A549 (cell line): ENCODE measurements around the gene GPS2. TPM values are rescaled to one million over a fixed set of nuclear protein-coding genes. Genes with fewer than 3 reads are reported as not detected.
A peak's percentile ranks its signal among the peaks of the same experiment; 100 is the strongest.

ENCODE experiments used
- ATAC-seq, 2 experiments: fragments of 200-7000 bp in 1 of 2; fragments of >200 bp in 1 of 2; cut with Nextera tagmentation in 1 of 2; cut with Tn5 transposase in 1 of 2; 3 replicates each; pipeline versions ENCODE4 v1.8.0 to v1.9.1; 2018 to 2020; ENCODE audit warnings: mild to moderate bottlenecking in 1 of 2, moderate library complexity in 1 of 2
- CTCF ChIA-PET: fragments of 300-600 bp; sonication (Branson Sonifier 250); formaldehyde crosslinking; extraction: SDS; loops from one replicate; lab custom pipeline; 2021; ENCODE audit warnings: antibody characterized with exemption, inconsistent platforms; lab: Yijun Ruan, JAX
- POLR2A ChIA-PET: fragments of 350-600 bp; formaldehyde crosslinking; extraction: SDS; loops from one replicate; lab custom pipeline; 2021; ENCODE audit warnings: antibody characterized with exemption, inconsistent platforms; lab: Yijun Ruan, JAX
- DNase-seq, 2 experiments: peaks; one replicate each; pipeline versions ENCODE4 v3.0.0 to v3.0.0-alpha.2; 2011 to 2016; ENCODE audit warnings: low read depth in 1 of 2, low spot score in 1 of 2
- FAIRE-seq: peaks from 2 replicates; lab custom pipeline; 2011; peaks lifted over from hg19 to GRCh38; lab: Jason Lieb, UNC
- H3K27ac ChIP-seq, 2 experiments: fragments of >200 bp; sonication (Bioruptor Twin); formaldehyde crosslinking; 3 replicates each; pipeline ENCODE4 v1.5.1; 2016 to 2017
- H3K4me1 ChIP-seq: fragments of >200 bp; sonication (Bioruptor Twin); formaldehyde crosslinking; 3 replicates; pipeline ENCODE4 v1.6.1; 2016
- H3K4me2 ChIP-seq: fragments of >200 bp; sonication (Bioruptor Twin); formaldehyde crosslinking; 3 replicates; pipeline ENCODE4 v1.6.1; 2016
- H3K4me3 ChIP-seq: fragments of >200 bp; sonication (Bioruptor Twin); formaldehyde crosslinking; 3 replicates; pipeline ENCODE4 v1.5.1; 2016
- H3K9me3 ChIP-seq: fragments of >200 bp; sonication (Bioruptor Twin); formaldehyde crosslinking; 3 replicates; pipeline ENCODE4 v1.6.1; 2016
- EHF ChIP-seq: fragments of 250-450 bp; sonication (Bioruptor Pico); IDR thresholded peaks from 2 replicates; pipeline ENCODE4 v1.5.0; 2020; ENCODE audit warnings: mild to moderate bottlenecking
- FOSL2 ChIP-seq, 2 experiments: fragments of 450-650 bp in 1 of 2; fragments of >200 bp in 1 of 2; sonication (Bioruptor Twin) in 1 of 2; formaldehyde crosslinking; IDR thresholded peaks; 2 replicates each; pipeline versions ENCODE4 v1.5.0 to v1.6.1; 2016 to 2020; ENCODE audit warnings: mild to moderate bottlenecking in 1 of 2, moderate library complexity in 1 of 2
- GATA3 ChIP-seq: IDR thresholded peaks from 2 replicates; pipeline ENCODE4 v1.6.1; 2012; ENCODE audit warnings: borderline replicate concordance
- HOXA7 ChIP-seq: fragments of 250-450 bp; sonication (Bioruptor Pico); IDR thresholded peaks from 2 replicates; pipeline ENCODE4 v1.5.0; 2020; ENCODE audit warnings: mild to moderate bottlenecking, moderate library complexity
- HOXB13 ChIP-seq: fragments of 250-450 bp; sonication (Bioruptor Pico); IDR thresholded peaks from 2 replicates; pipeline ENCODE4 v1.5.0; 2020; ENCODE audit warnings: low read depth, mild to moderate bottlenecking, moderate library complexity
- HOXB5 ChIP-seq: fragments of 250-450 bp; sonication (Bioruptor Pico); IDR thresholded peaks from 2 replicates; pipeline ENCODE4 v1.5.0; 2020; ENCODE audit warnings: mild to moderate bottlenecking, moderate library complexity
- NFE2L2 ChIP-seq: fragments of 150-350 bp; conservative IDR thresholded peaks from 2 replicates; pipeline ENCODE4 v1.6.1; 2014; ENCODE audit warnings: low read length
- POLR2A ChIP-seq: IDR thresholded peaks from 2 replicates; pipeline ENCODE4 v1.6.1; 2012; ENCODE audit warnings: mild to moderate bottlenecking, low read length
- RFX5 ChIP-seq: fragments of 450-650 bp; IDR thresholded peaks from 2 replicates; pipeline ENCODE4 v1.7.1; 2014; ENCODE audit warnings: antibody characterized with exemption, mild to moderate bottlenecking, moderate library complexity
- SMC3 ChIP-seq: fragments of >200 bp; sonication (Bioruptor Twin); formaldehyde crosslinking; IDR thresholded peaks from 3 replicates; pipeline ENCODE4 v1.6.1; 2018; ENCODE audit warnings: inconsistent platforms
- TFCP2L1 ChIP-seq: fragments of 250-450 bp; sonication (Bioruptor Pico); IDR thresholded peaks from 2 replicates; pipeline ENCODE4 v1.5.0; 2021; ENCODE audit warnings: mild to moderate bottlenecking
- TP53 ChIP-seq: fragments of 250-450 bp; sonication (Bioruptor Pico); IDR thresholded peaks from 2 replicates; pipeline ENCODE4 v1.5.0; 2021; ENCODE audit warnings: mild to moderate bottlenecking, moderate library complexity
- ZC3H11A ChIP-seq: fragments of 450-650 bp; IDR thresholded peaks from 2 replicates; pipeline ENCODE4 v1.6.1; 2014; ENCODE audit warnings: antibody characterized with exemption, mild to moderate bottlenecking
- ZFP36 ChIP-seq: fragments of 450-650 bp; IDR thresholded peaks from 2 replicates; pipeline ENCODE4 v1.6.1; 2014; ENCODE audit warnings: borderline replicate concordance; ENCODE audit not compliant: partially characterized antibody
- WGBS: methylation state at CpG from one replicate; pipeline ENCODE4 v1.1.6; 2017; ENCODE audit errors: missing lambda C conversion rate; 5-methylcytosine and 5-hydroxymethylcytosine counted together
- polyA plus RNA-seq, 4 experiments: library from polyadenylated mRNA; depleted of rRNA in 3 of 4; stranded (reverse); fragments of >200 nt; fragmentation: RNase III in 1 of 4; extraction: RNeasy Plus Mini Kit Qiagen cat#74134 plus additional on column Dnase treatment in 1 of 4; gene quantifications; 2 replicates in 3 of 4; 3 replicates in 1 of 4; pipeline ENCODE4 v1.2.3, GENCODE V29; 2011 to 2017
- small RNA-seq, 6 experiments: library from RNA; depleted of rRNA; stranded (forward); fragments of <200 nt; gene quantifications; one replicate each; pipeline ENCODE3, GENCODE V24; 2012
- TF ChIP-seq, protein P1 (sequence below): fragments of >200 bp; sonication (Bioruptor Twin); formaldehyde crosslinking; IDR thresholded peaks from 2 replicates; pipeline ENCODE4 v1.6.1; 2016

The GPS2 gene
- polyA plus RNA-seq, 2 of the 4 experiments (the other 2 are of a cell fraction): 61.7 to 158 TPM

DNA sequence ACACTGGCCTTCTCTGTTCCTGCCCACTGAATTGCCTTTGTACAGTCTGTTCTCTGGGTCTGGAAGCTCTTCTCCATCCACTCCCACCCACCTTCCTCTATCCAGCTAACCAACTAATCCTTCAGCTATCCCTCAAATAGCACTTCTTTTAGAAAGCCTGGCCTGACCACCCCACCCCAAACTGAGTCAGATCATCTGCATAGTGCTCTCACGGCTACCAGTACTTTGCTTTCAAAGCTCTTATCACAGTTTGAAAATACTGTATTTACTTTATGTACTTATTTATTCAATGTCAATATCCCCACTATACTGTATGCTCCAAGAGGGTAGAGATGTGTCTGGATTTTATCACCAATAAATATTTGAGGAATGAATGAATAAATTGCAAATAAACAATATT is 48.4 kb downstream of the GPS2 start:
- H3K9me3 ChIP-seq: no peaks in the 10 kb centered on the region
- WGBS: 0% methylated on average over 1 of the region's 1 CpG
- H3K4me3 ChIP-seq: no peak overlapping the region
- no peak for TF ChIP-seq EHF (CRISPR knock-in tag)
- no peak for TF ChIP-seq FOSL2 (IDR thresholded peaks at IDR 0.05)
- peak; percentile 31; the same call in 1 of the 2 replicates for TF ChIP-seq FOSL2 (CRISPR knock-in tag; IDR thresholded peaks at IDR 0.05)
- peak; percentile 65; the same call in 1 of the 2 replicates for TF ChIP-seq GATA3
- TF ChIP-seq ZFP36: peak; percentile 25
- no peak for FAIRE-seq
- H3K4me1 ChIP-seq: peaks cover 46% of the 10 kb centered on the region
- DNase-seq: peak in 1 of 2 experiments; percentile 71
- peak overlapping the region; percentile 36; the same call in 2 of the 3 replicates for H3K4me2 ChIP-seq
- ATAC-seq: peak; percentile 40 to 62; a peak in 3 of 6 replicates
- CTCF ChIA-PET: interaction anchor here (0.7 to 4.6 kb wide), 9 partner anchors 10 to 376 kb away, joined by 3 to 52 read pairs (median 6); partner anchors contain the start of gene SLC2A4
- peak overlapping the region; percentile 43 to 83; a peak in 2 of 6 replicates for H3K27ac ChIP-seq
- POLR2A ChIA-PET: no interaction called here

DNA sequence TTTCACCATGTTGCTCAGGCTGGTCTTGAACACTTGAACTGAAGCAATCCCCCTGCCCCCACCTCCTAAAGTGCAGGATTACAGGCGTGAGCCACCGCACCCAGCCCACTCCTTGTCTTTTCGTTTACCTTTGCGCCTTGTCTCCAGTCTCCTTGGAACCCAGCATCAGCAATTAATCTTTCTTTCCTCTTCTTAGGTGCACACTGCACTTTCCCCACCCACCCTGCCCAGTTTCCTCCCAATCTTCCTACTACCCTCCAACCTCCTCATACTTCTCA is 51.4 kb downstream of the GPS2 start:
- CTCF ChIA-PET: interaction anchor here (1.1 to 4.6 kb wide), 6 partner anchors 9 to 218 kb away, joined by 3 to 52 read pairs (median 6); partner anchors contain the start of gene SLC2A4
- Histone ChIP-seq H3K4me1 (peaks cover 61% of the 10 kb centered on the region), H3K4me2 (peak overlapping the region; percentile 79), H3K9me3 (no peaks in the 10 kb centered on the region), H3K4me3 (no peak overlapping the region), H3K27ac (peak overlapping the region; percentile 73 to 83)
- ATAC-seq: peak in 1 of 2 experiments; percentile 7; a peak in 2 of 6 replicates
- TF ChIP-seq HOXA7 (CRISPR knock-in tag) (no peak), RFX5 (no peak), HOXB13 (CRISPR knock-in tag) (no peak), TP53 (CRISPR knock-in tag) (no peak), TFCP2L1 (CRISPR knock-in tag) (no peak), SMC3 (no peak), POLR2A (no peak), ZC3H11A (no peak), EHF (CRISPR knock-in tag) (no peak), HOXB5 (CRISPR knock-in tag) (no peak)
- TF ChIP-seq, protein P1, sequence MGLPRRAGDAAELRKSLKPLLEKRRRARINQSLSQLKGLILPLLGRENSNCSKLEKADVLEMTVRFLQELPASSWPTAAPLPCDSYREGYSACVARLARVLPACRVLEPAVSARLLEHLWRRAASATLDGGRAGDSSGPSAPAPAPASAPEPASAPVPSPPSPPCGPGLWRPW: no peak
- DNase-seq: no peak
- WGBS: 74% methylated on average over 4 of the region's 4 CpGs
- POLR2A ChIA-PET: interaction anchor here (0.8 kb wide), 1 partner anchor 44 kb away, joined by 4 read pairs; the partner anchor contains the start of gene DLG4
- FAIRE-seq: no peak

DNA sequence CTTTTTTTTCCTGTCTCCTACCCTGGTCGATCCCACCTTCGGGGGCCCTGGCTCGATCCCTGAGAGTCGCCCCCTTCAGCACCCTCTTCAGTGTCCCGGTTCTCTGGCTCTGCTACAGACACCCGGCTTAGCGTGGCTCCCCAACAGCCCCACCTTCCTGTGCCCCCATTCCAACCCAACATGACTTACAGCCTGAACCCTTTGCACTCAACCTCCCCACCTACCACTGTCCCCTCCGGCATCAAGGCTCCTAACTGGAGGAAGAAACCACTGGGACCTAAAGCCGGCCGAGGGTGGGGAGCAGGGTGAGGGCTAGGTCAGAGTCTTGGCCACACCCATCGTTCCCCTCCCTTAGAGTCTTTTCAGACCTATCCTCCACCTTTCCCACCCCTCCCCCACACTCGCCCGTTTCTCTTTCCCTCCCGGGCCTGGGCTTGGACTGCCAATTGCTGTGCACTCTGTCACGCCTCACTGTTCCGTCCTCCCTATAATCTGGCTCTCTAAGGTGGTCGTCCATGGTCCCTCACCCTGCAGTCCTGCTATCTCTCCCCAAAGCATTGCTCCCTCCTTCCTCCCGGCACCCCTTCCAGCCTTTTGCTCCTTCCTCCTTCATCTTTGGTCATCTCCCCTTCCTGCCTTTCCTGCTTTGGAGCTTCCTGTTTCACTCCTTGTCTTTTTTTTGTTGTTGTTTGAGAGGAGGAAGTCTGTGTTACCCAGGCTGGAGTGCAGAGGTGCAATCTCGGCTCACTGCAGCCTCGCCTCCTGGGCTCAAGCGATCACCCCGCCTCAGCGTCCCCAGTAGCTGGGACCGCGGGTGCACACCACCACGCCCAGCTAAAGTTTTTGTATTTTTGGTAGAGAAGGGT is 52.0 kb downstream of the GPS2 start:
- CTCF ChIA-PET: interaction anchor here (1.1 to 4.3 kb wide), 5 partner anchors 9 to 217 kb away, joined by 3 to 52 read pairs (median 4); partner anchors contain the start of gene SLC2A4
- H3K9me3 ChIP-seq: no peaks in the 10 kb centered on the region
- WGBS: 65% methylated on average over 26 of the region's 26 CpGs
- peak in 1 of 2 experiments; percentile 46 for DNase-seq
- no peak for FAIRE-seq
- peak overlapping the region; percentile 79 for H3K4me2 ChIP-seq
- POLR2A ChIA-PET: interaction anchor here (0.8 kb wide), 1 partner anchor 44 kb away, joined by 4 read pairs; the partner anchor contains the start of gene DLG4
- ATAC-seq: peak; percentile 20 to 22; a peak in 4 of 6 replicates
- H3K27ac ChIP-seq: peak overlapping the region; percentile 73 to 83
- TF ChIP-seq NFE2L2: no peak
- TF ChIP-seq ZFP36: no peak
- H3K4me3 ChIP-seq: no peak overlapping the region
- H3K4me1 ChIP-seq: peaks cover 65% of the 10 kb centered on the region

Small RNA genes within 50 kb of the gene (small RNA-seq; reads per million reads assigned to genes)
- gene AC026954.2 (0 reads per million in 6 experiments), gene RF00019 (0 reads per million in 6 experiments)

Other genes with a start within 250 kb of the GPS2 start
Only the 30 nearest of the 34 such genes appear.
- 0.25 and 0.34 TPM in 2 replicates for gene ASGR2, start 200.5 kb downstream of the GPS2 start, polyA plus RNA-seq (2011; rRNA removed)
- gene ASGR2, start 200.5 kb downstream of the GPS2 start, polyA plus RNA-seq (2017; fragmentation: RNase III; extraction: RNeasy Plus Mini Kit Qiagen cat#74134 plus additional on column Dnase treatment): 0.06 TPM in 1 of 3 replicates, not detected in the others
- 2.6 and 3.4 TPM in 2 replicates for gene ASGR1, start 136.0 kb downstream of the GPS2 start, polyA plus RNA-seq (2011; rRNA removed)
- gene ASGR1, start 136.0 kb downstream of the GPS2 start, polyA plus RNA-seq (2017; fragmentation: RNase III; extraction: RNeasy Plus Mini Kit Qiagen cat#74134 plus additional on column Dnase treatment): 1.0 to 1.6 TPM (median 1.6 TPM) in 3 replicates
- gene DLG4, start 95.5 kb downstream of the GPS2 start, polyA plus RNA-seq (2011; rRNA removed): 8.3 and 9.2 TPM in 2 replicates
- 16.1 to 22.6 TPM (median 21.3 TPM) in 3 replicates for gene DLG4, start 95.5 kb downstream of the GPS2 start, polyA plus RNA-seq (2017; fragmentation: RNase III; extraction: RNeasy Plus Mini Kit Qiagen cat#74134 plus additional on column Dnase treatment)
- gene ACADVL, start 95.4 kb downstream of the GPS2 start, polyA plus RNA-seq (2011; rRNA removed): 238 and 288 TPM in 2 replicates
- 392 to 429 TPM (median 425 TPM) in 3 replicates for gene ACADVL, start 95.4 kb downstream of the GPS2 start, polyA plus RNA-seq (2017; fragmentation: RNase III; extraction: RNeasy Plus Mini Kit Qiagen cat#74134 plus additional on column Dnase treatment)
- 5.7 and 9.6 TPM in 2 replicates for gene DVL2, start 80.8 kb downstream of the GPS2 start, polyA plus RNA-seq (2011; rRNA removed)
- 30.7 to 40.4 TPM (median 37.7 TPM) in 3 replicates for gene DVL2, start 80.8 kb downstream of the GPS2 start, polyA plus RNA-seq (2017; fragmentation: RNase III; extraction: RNeasy Plus Mini Kit Qiagen cat#74134 plus additional on column Dnase treatment)
- gene PHF23, start 75.9 kb downstream of the GPS2 start, polyA plus RNA-seq (2011; rRNA removed): 52.1 and 61.2 TPM in 2 replicates
- 70.9 to 80.2 TPM (median 79.1 TPM) in 3 replicates for gene PHF23, start 75.9 kb downstream of the GPS2 start, polyA plus RNA-seq (2017; fragmentation: RNase III; extraction: RNeasy Plus Mini Kit Qiagen cat#74134 plus additional on column Dnase treatment)
- 399 and 502 TPM in 2 replicates for gene GABARAP, start 72.9 kb downstream of the GPS2 start, polyA plus RNA-seq (2011; rRNA removed)
- 431 to 510 TPM (median 504 TPM) in 3 replicates for gene GABARAP, start 72.9 kb downstream of the GPS2 start, polyA plus RNA-seq (2017; fragmentation: RNase III; extraction: RNeasy Plus Mini Kit Qiagen cat#74134 plus additional on column Dnase treatment)
- 161 and 251 TPM in 2 replicates for gene CTDNEP1, start 63.6 kb downstream of the GPS2 start, polyA plus RNA-seq (2011; rRNA removed)
- 145 to 151 TPM (median 147 TPM) in 3 replicates for gene CTDNEP1, start 63.6 kb downstream of the GPS2 start, polyA plus RNA-seq (2017; fragmentation: RNase III; extraction: RNeasy Plus Mini Kit Qiagen cat#74134 plus additional on column Dnase treatment)
- gene ELP5, start 63.1 kb downstream of the GPS2 start, polyA plus RNA-seq (2011; rRNA removed): 114 and 133 TPM in 2 replicates
- 89.2 to 97.3 TPM (median 92.1 TPM) in 3 replicates for gene ELP5, start 63.1 kb downstream of the GPS2 start, polyA plus RNA-seq (2017; fragmentation: RNase III; extraction: RNeasy Plus Mini Kit Qiagen cat#74134 plus additional on column Dnase treatment)
- 4.2 and 4.6 TPM in 2 replicates for gene CLDN7, start 52.9 kb downstream of the GPS2 start, polyA plus RNA-seq (2011; rRNA removed)
- gene CLDN7, start 52.9 kb downstream of the GPS2 start, polyA plus RNA-seq (2017; fragmentation: RNase III; extraction: RNeasy Plus Mini Kit Qiagen cat#74134 plus additional on column Dnase treatment): 0.59 to 0.97 TPM (median 0.59 TPM) in 3 replicates
- 0.16 TPM in 2 replicates for gene SLC2A4, start 33.6 kb downstream of the GPS2 start, polyA plus RNA-seq (2011; rRNA removed)
- 0.17 to 0.18 TPM (median 0.17 TPM) in 3 replicates for gene SLC2A4, start 33.6 kb downstream of the GPS2 start, polyA plus RNA-seq (2017; fragmentation: RNase III; extraction: RNeasy Plus Mini Kit Qiagen cat#74134 plus additional on column Dnase treatment)
- gene YBX2, start 20.7 kb downstream of the GPS2 start, polyA plus RNA-seq (2011; rRNA removed): 0.61 and 0.98 TPM in 2 replicates
- gene YBX2, start 20.7 kb downstream of the GPS2 start, polyA plus RNA-seq (2017; fragmentation: RNase III; extraction: RNeasy Plus Mini Kit Qiagen cat#74134 plus additional on column Dnase treatment): 0.22 to 0.57 TPM (median 0.36 TPM) in 3 replicates
- gene EIF5A, start 7.7 kb downstream of the GPS2 start, polyA plus RNA-seq (2011; rRNA removed): 945 and 969 TPM in 2 replicates
- 1,779 to 2,042 TPM (median 1,918 TPM) in 3 replicates for gene EIF5A, start 7.7 kb downstream of the GPS2 start, polyA plus RNA-seq (2017; fragmentation: RNase III; extraction: RNeasy Plus Mini Kit Qiagen cat#74134 plus additional on column Dnase treatment)
- gene NEURL4, start 14.0 kb upstream of the GPS2 start, polyA plus RNA-seq (2011; rRNA removed): 12.2 and 18.3 TPM in 2 replicates
- 44.2 to 50.4 TPM (median 47.5 TPM) in 3 replicates for gene NEURL4, start 14.0 kb upstream of the GPS2 start, polyA plus RNA-seq (2017; fragmentation: RNase III; extraction: RNeasy Plus Mini Kit Qiagen cat#74134 plus additional on column Dnase treatment)
- 0.03 and 0.41 TPM in 2 replicates for gene ACAP1, start 21.2 kb upstream of the GPS2 start, polyA plus RNA-seq (2011; rRNA removed)
- 1.3 to 2.1 TPM (median 1.4 TPM) in 3 replicates for gene ACAP1, start 21.2 kb upstream of the GPS2 start, polyA plus RNA-seq (2017; fragmentation: RNase III; extraction: RNeasy Plus Mini Kit Qiagen cat#74134 plus additional on column Dnase treatment)
- gene KCTD11, start 36.8 kb upstream of the GPS2 start, polyA plus RNA-seq (2011; rRNA removed): 6.1 and 7.0 TPM in 2 replicates
- 9.6 to 10.7 TPM (median 10.3 TPM) in 3 replicates for gene KCTD11, start 36.8 kb upstream of the GPS2 start, polyA plus RNA-seq (2017; fragmentation: RNase III; extraction: RNeasy Plus Mini Kit Qiagen cat#74134 plus additional on column Dnase treatment)
- not detected in 2 replicates for gene TMEM95, start 39.8 kb upstream of the GPS2 start, polyA plus RNA-seq (2011; rRNA removed)
- not detected in 3 replicates for gene TMEM95, start 39.8 kb upstream of the GPS2 start, polyA plus RNA-seq (2017; fragmentation: RNase III; extraction: RNeasy Plus Mini Kit Qiagen cat#74134 plus additional on column Dnase treatment)
- 1.2 and 1.8 TPM in 2 replicates for gene TNK1, start 65.7 kb upstream of the GPS2 start, polyA plus RNA-seq (2011; rRNA removed)
- gene TNK1, start 65.7 kb upstream of the GPS2 start, polyA plus RNA-seq (2017; fragmentation: RNase III; extraction: RNeasy Plus Mini Kit Qiagen cat#74134 plus additional on column Dnase treatment): 2.1 to 2.4 TPM (median 2.2 TPM) in 3 replicates
- gene PLSCR3, start 79.2 kb upstream of the GPS2 start, polyA plus RNA-seq (2011; rRNA removed): 11.0 and 13.7 TPM in 2 replicates
- 27.5 to 33.4 TPM (median 29.6 TPM) in 3 replicates for gene PLSCR3, start 79.2 kb upstream of the GPS2 start, polyA plus RNA-seq (2017; fragmentation: RNase III; extraction: RNeasy Plus Mini Kit Qiagen cat#74134 plus additional on column Dnase treatment)
- 127 and 210 TPM in 2 replicates for gene TMEM256, start 88.7 kb upstream of the GPS2 start, polyA plus RNA-seq (2011; rRNA removed)
- 142 to 166 TPM (median 164 TPM) in 3 replicates for gene TMEM256, start 88.7 kb upstream of the GPS2 start, polyA plus RNA-seq (2017; fragmentation: RNase III; extraction: RNeasy Plus Mini Kit Qiagen cat#74134 plus additional on column Dnase treatment)
- gene NLGN2, start 92.5 kb upstream of the GPS2 start, polyA plus RNA-seq (2011; rRNA removed): 4.1 and 6.9 TPM in 2 replicates
- 17.6 to 27.9 TPM (median 27.5 TPM) in 3 replicates for gene NLGN2, start 92.5 kb upstream of the GPS2 start, polyA plus RNA-seq (2017; fragmentation: RNase III; extraction: RNeasy Plus Mini Kit Qiagen cat#74134 plus additional on column Dnase treatment)
- gene SPEM1, start 105.0 kb upstream of the GPS2 start, polyA plus RNA-seq (2011; rRNA removed): not detected in 2 replicates
- gene SPEM1, start 105.0 kb upstream of the GPS2 start, polyA plus RNA-seq (2017; fragmentation: RNase III; extraction: RNeasy Plus Mini Kit Qiagen cat#74134 plus additional on column Dnase treatment): 0.09 to 0.13 TPM in 2 of 3 replicates, not detected in the other
- gene SPEM2, start 110.3 kb upstream of the GPS2 start, polyA plus RNA-seq (2011; rRNA removed): not detected in 2 replicates
- gene SPEM2, start 110.3 kb upstream of the GPS2 start, polyA plus RNA-seq (2017; fragmentation: RNase III; extraction: RNeasy Plus Mini Kit Qiagen cat#74134 plus additional on column Dnase treatment): not detected in 3 replicates
- not detected in 2 replicates for gene SPEM3, start 113.5 kb upstream of the GPS2 start, polyA plus RNA-seq (2011; rRNA removed)
- gene SPEM3, start 113.5 kb upstream of the GPS2 start, polyA plus RNA-seq (2017; fragmentation: RNase III; extraction: RNeasy Plus Mini Kit Qiagen cat#74134 plus additional on column Dnase treatment): not detected in 3 replicates
- 4.4 and 4.9 TPM in 2 replicates for gene TMEM102, start 120.1 kb upstream of the GPS2 start, polyA plus RNA-seq (2011; rRNA removed)
- gene TMEM102, start 120.1 kb upstream of the GPS2 start, polyA plus RNA-seq (2017; fragmentation: RNase III; extraction: RNeasy Plus Mini Kit Qiagen cat#74134 plus additional on column Dnase treatment): 6.5 to 8.9 TPM (median 8.1 TPM) in 3 replicates
- gene FGF11, start 124.2 kb upstream of the GPS2 start, polyA plus RNA-seq (2011; rRNA removed): 1.4 and 1.9 TPM in 2 replicates
- gene FGF11, start 124.2 kb upstream of the GPS2 start, polyA plus RNA-seq (2017; fragmentation: RNase III; extraction: RNeasy Plus Mini Kit Qiagen cat#74134 plus additional on column Dnase treatment): 1.1 to 1.8 TPM (median 1.5 TPM) in 3 replicates
- 6.5 and 6.9 TPM in 2 replicates for gene CHRNB1, start 129.7 kb upstream of the GPS2 start, polyA plus RNA-seq (2011; rRNA removed)
- gene CHRNB1, start 129.7 kb upstream of the GPS2 start, polyA plus RNA-seq (2017; fragmentation: RNase III; extraction: RNeasy Plus Mini Kit Qiagen cat#74134 plus additional on column Dnase treatment): 6.2 to 8.4 TPM (median 8.0 TPM) in 3 replicates
- 14.4 and 18.2 TPM in 2 replicates for gene ZBTB4, start 164.3 kb upstream of the GPS2 start, polyA plus RNA-seq (2011; rRNA removed)
- gene ZBTB4, start 164.3 kb upstream of the GPS2 start, polyA plus RNA-seq (2017; fragmentation: RNase III; extraction: RNeasy Plus Mini Kit Qiagen cat#74134 plus additional on column Dnase treatment): 24.4 to 29.5 TPM (median 28.2 TPM) in 3 replicates
- gene SLC35G6, start 166.1 kb upstream of the GPS2 start, polyA plus RNA-seq (2011; rRNA removed): not detected in 2 replicates
- not detected in 3 replicates for gene SLC35G6, start 166.1 kb upstream of the GPS2 start, polyA plus RNA-seq (2017; fragmentation: RNase III; extraction: RNeasy Plus Mini Kit Qiagen cat#74134 plus additional on column Dnase treatment)
- gene POLR2A, start 169.0 kb upstream of the GPS2 start, polyA plus RNA-seq (2011; rRNA removed): 22.8 and 57.1 TPM in 2 replicates
- 65.6 to 69.6 TPM (median 67.4 TPM) in 3 replicates for gene POLR2A, start 169.0 kb upstream of the GPS2 start, polyA plus RNA-seq (2017; fragmentation: RNase III; extraction: RNeasy Plus Mini Kit Qiagen cat#74134 plus additional on column Dnase treatment)